Testis (tissue), 2 donors: ENCODE data around the gene RAB11FIP3.

Experiments
- POLR2A ChIP-seq: fragments of 450-650 bp; IDR thresholded peaks from one replicate; pipeline ENCODE4 v1.6.1; 2017; ENCODE audit warnings: antibody characterized with exemption, mild to moderate bottlenecking, moderate library complexity
- TF ChIP-seq, protein P1 (sequence below), 3 experiments: fragments of 450-650 bp in 2 of 3; fragments of 200-600 bp in 1 of 3; sonication (generic) in 1 of 3; IDR thresholded peaks; one replicate each; pipeline ENCODE4 v1.5.1; 2016 to 2019; ENCODE audit warnings: antibody characterized with exemption in 3 of 3, mild to moderate bottlenecking in 2 of 3, moderate library complexity in 1 of 3

DNA sequence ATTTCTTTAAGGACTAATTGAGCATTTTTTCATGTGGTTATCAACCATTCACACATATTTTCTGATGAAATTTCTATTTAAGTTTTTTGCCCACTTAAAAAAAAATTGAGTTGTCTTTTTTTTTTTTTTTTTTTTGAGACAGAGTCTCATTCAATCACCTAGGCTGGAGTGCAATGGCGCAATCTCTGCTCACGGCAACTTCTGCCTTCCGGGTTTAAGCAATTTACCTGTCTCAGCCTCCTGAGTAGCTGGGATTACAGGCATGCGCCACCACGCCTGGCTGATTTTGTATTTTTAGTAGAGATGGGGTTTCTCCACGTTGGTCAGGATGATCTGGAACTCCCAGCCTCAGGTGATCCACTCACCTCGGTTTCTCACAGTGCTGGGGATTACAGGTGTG lies 34.3 kb downstream of the RAB11FIP3 start:
- TF ChIP-seq, protein P1, sequence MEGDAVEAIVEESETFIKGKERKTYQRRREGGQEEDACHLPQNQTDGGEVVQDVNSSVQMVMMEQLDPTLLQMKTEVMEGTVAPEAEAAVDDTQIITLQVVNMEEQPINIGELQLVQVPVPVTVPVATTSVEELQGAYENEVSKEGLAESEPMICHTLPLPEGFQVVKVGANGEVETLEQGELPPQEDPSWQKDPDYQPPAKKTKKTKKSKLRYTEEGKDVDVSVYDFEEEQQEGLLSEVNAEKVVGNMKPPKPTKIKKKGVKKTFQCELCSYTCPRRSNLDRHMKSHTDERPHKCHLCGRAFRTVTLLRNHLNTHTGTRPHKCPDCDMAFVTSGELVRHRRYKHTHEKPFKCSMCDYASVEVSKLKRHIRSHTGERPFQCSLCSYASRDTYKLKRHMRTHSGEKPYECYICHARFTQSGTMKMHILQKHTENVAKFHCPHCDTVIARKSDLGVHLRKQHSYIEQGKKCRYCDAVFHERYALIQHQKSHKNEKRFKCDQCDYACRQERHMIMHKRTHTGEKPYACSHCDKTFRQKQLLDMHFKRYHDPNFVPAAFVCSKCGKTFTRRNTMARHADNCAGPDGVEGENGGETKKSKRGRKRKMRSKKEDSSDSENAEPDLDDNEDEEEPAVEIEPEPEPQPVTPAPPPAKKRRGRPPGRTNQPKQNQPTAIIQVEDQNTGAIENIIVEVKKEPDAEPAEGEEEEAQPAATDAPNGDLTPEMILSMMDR (IDR thresholded peaks at IDR 0.05), result no peak
- TF ChIP-seq POLR2A, result no peak
